Activated T-cell treated with anti-CD3 and anti-CD28 coated beads, Interleukin-2, amount 50 U/mL, for 1 hour (primary cell): ENCODE data around the gene PTX4.
"Not testable (repeated sequence)": the region's sequence is repeated elsewhere in the genome, so short reads cannot be mapped to it uniquely, and the experiment has no call there.

ENCODE experiments used
- DNase-seq: peaks from one replicate; pipeline ENCODE4 v3.0.0-alpha.2; 2020

Gene PTX4

DNA sequence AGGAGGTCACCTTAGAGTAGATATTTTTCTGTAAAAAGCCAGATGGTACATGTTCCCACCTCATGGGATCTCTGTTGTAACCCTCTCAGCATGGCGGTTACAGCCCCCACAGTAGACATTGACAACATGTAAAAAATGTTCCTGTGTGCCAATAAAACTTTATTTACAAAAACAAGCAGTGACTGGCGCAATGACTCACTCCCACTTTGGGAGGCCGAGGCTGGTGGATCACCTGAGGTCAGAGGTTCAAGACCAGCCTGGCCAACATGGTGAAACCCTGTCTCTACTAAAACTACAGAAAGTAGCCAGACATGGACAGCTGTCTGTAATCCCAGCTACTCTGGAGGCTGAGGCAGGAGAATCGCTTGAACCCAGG is 49.1 kb downstream of the PTX4 start:
- DNase-seq: not testable (repeated sequence)

DNA sequence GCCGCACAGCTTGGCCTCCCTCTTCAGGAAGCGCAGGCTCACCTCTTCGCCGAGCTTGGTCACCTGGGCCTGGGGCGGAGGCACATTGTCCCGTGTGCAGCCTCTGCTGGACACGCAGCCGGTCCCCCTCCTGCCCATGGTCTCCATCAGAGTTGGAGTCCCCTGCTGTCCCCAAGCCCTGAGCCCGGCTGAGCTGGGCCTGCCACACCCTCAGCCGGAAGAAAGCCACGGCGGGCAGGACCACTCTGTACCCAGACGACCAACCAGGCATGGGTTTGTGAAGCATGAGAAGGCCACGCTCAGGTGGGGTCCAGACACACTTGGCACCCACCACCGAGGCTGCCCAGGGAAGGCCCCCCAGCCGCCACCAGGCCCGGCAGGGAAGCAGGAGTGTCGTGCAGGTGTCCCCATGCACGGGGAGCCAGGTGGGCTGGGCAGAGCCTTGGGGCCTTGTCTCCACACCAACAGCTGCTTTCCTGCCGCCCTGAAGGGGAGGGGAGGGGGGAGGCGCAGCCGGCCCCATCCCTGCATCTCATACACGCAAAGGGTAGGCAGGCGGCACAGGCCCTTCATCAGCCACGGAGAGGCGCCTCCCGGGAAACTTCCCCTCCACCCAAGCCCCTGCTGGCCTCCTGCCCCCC is 49.6 kb downstream of the PTX4 start:
- DNase-seq: no peak

DNA sequence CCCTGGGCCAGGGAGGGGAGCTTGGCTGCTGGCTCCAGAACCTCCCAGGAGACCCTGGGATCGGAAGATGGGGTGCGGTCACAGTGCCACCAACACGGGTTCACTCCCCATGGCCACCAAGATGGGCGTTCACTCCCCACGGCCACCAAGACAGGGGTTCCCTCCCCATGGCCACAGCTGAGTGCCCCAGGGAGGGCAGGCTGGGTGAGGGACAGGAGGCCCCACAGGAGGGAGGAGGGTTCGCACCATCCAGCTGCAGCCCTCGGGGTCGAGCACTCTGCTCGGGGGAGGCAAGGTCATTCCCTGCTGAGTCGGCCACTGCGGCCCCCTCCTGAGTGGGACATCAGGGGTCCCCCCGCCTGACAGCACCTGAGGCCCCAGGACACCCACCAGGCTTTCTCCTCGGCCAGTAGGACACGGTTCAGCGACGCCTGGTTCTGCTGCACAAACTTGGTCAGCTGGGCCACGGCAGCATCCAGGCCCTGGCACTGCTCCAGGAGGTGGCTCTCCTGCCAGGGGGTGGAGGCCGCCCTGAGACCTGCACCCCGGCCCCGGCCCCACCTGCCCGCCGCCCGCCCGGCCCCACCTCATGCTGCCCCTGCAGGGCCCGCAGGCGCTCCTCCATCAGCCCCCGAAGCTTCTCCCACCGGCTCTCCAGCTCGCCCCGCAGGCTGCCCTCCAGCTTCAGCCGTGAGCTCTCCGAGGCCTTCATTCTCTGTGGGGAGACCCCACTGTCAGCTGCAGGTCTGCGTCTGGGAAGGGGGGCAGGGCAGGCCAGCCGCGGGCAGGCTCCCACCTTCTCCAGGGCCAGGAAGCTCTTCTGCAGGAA is 50.3 kb downstream of the PTX4 start:
- DNase-seq: no peak

DNA sequence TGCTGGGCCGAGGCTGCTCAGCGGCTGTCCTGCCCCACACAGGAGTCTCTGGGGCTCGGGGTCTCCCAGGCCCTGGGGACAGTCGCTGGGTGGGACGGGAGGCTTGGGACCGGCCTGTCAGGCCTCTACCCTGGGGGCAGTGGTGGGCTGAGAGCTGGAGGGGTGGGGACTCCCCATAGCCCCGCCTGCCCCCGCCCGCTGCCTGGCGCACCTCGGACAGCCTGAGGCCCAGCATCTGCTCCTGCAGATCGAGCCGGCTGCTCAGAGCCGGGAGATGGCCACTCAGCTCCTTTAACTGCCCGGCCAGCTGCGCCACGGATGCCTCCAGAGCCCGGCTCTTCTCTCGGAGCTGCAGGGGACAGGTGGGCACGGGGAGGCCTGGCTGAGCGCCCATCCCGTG is 51.1 kb downstream of the PTX4 start:
- no peak for DNase-seq

DNA sequence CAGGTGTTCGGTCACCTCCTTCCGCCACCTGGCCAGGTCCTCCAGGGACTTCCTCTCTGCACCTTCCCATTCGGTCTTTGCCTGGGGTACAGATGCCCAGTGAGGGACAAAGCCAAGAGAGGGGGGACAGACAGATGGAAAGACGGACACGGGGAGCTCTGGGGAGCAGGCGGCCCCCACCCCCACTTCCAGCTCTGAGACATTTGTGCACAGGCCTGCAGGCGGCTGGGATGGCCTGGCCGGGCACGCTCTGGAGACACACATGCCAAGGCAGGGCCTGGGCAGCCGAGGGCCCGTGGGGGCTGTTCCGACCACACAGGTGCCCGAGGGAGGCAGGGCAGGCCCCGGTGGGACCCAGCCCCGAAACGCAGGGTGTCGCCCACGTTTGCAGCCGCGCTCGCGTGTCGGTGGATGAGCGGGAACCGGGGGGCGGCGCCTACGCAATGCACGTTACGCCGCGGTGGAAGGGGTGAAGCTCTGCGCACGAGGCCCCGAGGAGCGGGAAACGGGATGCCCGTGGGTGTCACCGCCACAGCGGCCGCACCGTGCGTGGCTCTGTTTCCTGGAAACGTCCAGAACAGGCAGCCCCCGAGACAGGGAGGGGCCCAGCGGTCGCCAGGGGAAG is 51.9 kb downstream of the PTX4 start:
- no peak for DNase-seq

DNA sequence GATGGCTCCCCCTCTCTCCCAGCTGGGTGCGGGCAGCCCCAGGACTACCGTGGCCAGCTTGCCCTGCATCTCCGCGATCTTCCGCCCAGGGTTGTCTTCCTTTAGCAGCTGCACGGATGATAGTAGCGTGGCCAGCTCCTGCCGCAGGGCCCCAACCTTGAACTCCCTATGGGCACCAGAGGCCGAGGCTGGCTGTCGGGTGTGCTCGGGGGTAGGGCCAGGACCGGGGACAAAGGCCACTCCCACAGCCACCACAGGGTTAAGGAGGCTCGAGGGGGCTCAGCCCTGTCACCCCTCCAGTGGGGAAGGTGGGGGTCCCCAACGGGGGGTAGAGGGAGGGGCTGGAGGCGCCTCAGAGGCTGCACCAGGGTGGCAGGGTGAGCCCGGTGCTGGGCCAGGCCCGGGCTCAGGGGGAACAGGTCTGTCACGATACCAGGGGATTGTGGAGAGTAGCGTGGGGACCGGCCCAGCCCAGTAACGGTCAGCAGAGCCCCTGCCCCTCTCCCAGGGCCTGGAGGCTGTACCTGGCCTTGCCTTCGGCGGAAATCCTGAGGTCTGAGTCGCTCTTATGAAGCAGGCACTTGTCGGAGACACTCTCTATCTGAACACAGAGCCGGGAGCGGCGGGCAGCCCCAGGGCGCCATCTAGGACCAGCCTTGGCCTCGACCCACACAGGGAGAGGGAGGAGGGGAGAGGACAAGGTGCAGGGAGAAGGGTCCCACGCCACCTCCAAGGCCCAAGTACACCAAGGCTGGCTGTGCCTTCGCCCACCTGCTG is 52.6 kb downstream of the PTX4 start:
- DNase-seq: no peak
